Measurements from ENCODE around the gene MATR3.

Gene MATR3

GRCh38 chr5:139293507-139294373, at the start of gene MATR3:
Gene MATR3 (plus strand): TSS chr5:139293740. CDS start chr5:139307416, 13,676 bp downstream.
- Mint-ChIP-seq H3K4me3 (peak within 1 kb of the TSS; percentile 94), H3K9me3 (no peaks in the 10 kb centered on the region), H3K27ac (peak within 1 kb of the TSS; percentile 99), H3K36me3 (peaks cover 54% of the 10 kb centered on the region), H3K4me1 (peaks cover 38% of the 10 kb centered on the region)
- DNase-seq (ENCODE audit: low spot score in 2 of 2) (peak; percentile 85 to 94), ATAC-seq (peak; percentile 90)

GRCh38 chr5:139245637-139246339, 47.8 kb upstream of the MATR3 start:
- Mint-ChIP-seq H3K9me3 (no peaks in the 10 kb centered on the region), H3K27ac (peak overlapping the region; percentile 90), H3K4me1 (peaks cover 15% of the 10 kb centered on the region), H3K36me3 (peaks cover 6% of the 10 kb centered on the region), H3K4me3 (peak overlapping the region; percentile 58)
- ATAC-seq (peak; percentile 11), DNase-seq (ENCODE audit: low spot score in 2 of 2) (no peak)

GRCh38 chr5:139246394-139246793, 47.1 kb upstream of the MATR3 start:
- peak; percentile 10 to 63 for DNase-seq (ENCODE audit: low spot score in 2 of 2)
- peak; percentile 98 for ATAC-seq
- peaks cover 6% of the 10 kb centered on the region for H3K36me3 Mint-ChIP-seq
- peaks cover 21% of the 10 kb centered on the region for H3K4me1 Mint-ChIP-seq
- H3K4me3 Mint-ChIP-seq = peak overlapping the region; percentile 58
- no peaks in the 10 kb centered on the region for H3K9me3 Mint-ChIP-seq
- H3K27ac Mint-ChIP-seq = peak overlapping the region; percentile 90

GRCh38 chr5:139248826-139249453, 44.6 kb upstream of the MATR3 start:
- Mint-ChIP-seq H3K4me1 (peaks cover 26% of the 10 kb centered on the region), H3K9me3 (no peaks in the 10 kb centered on the region), H3K27ac (peak overlapping the region; percentile 61), H3K36me3 (peaks cover 6% of the 10 kb centered on the region), H3K4me3 (no peak overlapping the region)
- ATAC-seq (no peak), DNase-seq (ENCODE audit: low spot score in 2 of 2) (no peak)

- Mint-ChIP-seq H3K4me1 (peaks cover 17% of the 10 kb centered on the region), H3K27ac (peak overlapping the region; percentile 61), H3K9me3 (no peaks in the 10 kb centered on the region), H3K4me3 (no peak overlapping the region), H3K36me3 (peaks cover 6% of the 10 kb centered on the region)
- peak in 1 of 2 donors; percentile 65 for DNase-seq (ENCODE audit: low spot score in 2 of 2)
- peak; percentile 29 for ATAC-seq
Measured at GRCh38 chr5:139251281-139251687, 42.3 kb upstream of the MATR3 start.

GRCh38 chr5:139251695-139252288, 41.7 kb upstream of the MATR3 start:
- ATAC-seq (no peak), DNase-seq (ENCODE audit: low spot score in 2 of 2) (no peak)
- Mint-ChIP-seq H3K4me1 (peaks cover 12% of the 10 kb centered on the region), H3K27ac (no peak overlapping the region), H3K4me3 (no peak overlapping the region), H3K36me3 (peaks cover 6% of the 10 kb centered on the region), H3K9me3 (no peaks in the 10 kb centered on the region)

- ATAC-seq (no peak), DNase-seq (ENCODE audit: low spot score in 2 of 2) (no peak)
- peaks cover 11% of the 10 kb centered on the region for H3K4me1 Mint-ChIP-seq
- H3K9me3 Mint-ChIP-seq = no peaks in the 10 kb centered on the region
- H3K27ac Mint-ChIP-seq = no peak overlapping the region
- H3K36me3 Mint-ChIP-seq = no peaks in the 10 kb centered on the region
- no peak overlapping the region for H3K4me3 Mint-ChIP-seq
Measured at GRCh38 chr5:139253115-139253514, 40.4 kb upstream of the MATR3 start.

GRCh38 chr5:139256820-139257219, 36.7 kb upstream of the MATR3 start:
- no peak overlapping the region for H3K4me3 Mint-ChIP-seq
- no peaks in the 10 kb centered on the region for H3K36me3 Mint-ChIP-seq
- DNase-seq (ENCODE audit: low spot score in 2 of 2) (no peak), ATAC-seq (no peak)
- H3K27ac Mint-ChIP-seq = no peak overlapping the region
- H3K9me3 Mint-ChIP-seq = no peaks in the 10 kb centered on the region
- peaks cover 6% of the 10 kb centered on the region for H3K4me1 Mint-ChIP-seq

- no peaks in the 10 kb centered on the region for H3K9me3 Mint-ChIP-seq
- DNase-seq (ENCODE audit: low spot score in 2 of 2) (no peak), ATAC-seq (no peak)
- H3K4me1 Mint-ChIP-seq = peaks cover 6% of the 10 kb centered on the region
- H3K27ac Mint-ChIP-seq = no peak overlapping the region
- no peak overlapping the region for H3K4me3 Mint-ChIP-seq
- no peaks in the 10 kb centered on the region for H3K36me3 Mint-ChIP-seq
Measured at GRCh38 chr5:139262059-139262741, 31.3 kb upstream of the MATR3 start.

- H3K9me3 Mint-ChIP-seq = no peaks in the 10 kb centered on the region
- H3K36me3 Mint-ChIP-seq = no peaks in the 10 kb centered on the region
- DNase-seq (ENCODE audit: low spot score in 2 of 2) (peak; percentile 32 to 71), ATAC-seq (peak; percentile 98)
- no peak overlapping the region for H3K4me3 Mint-ChIP-seq
- no peak overlapping the region for H3K27ac Mint-ChIP-seq
- peaks cover 7% of the 10 kb centered on the region for H3K4me1 Mint-ChIP-seq
Measured at GRCh38 chr5:139262742-139263445, 30.6 kb upstream of the MATR3 start.

- no peaks in the 10 kb centered on the region for H3K36me3 Mint-ChIP-seq
- H3K4me1 Mint-ChIP-seq = peaks cover 13% of the 10 kb centered on the region
- H3K4me3 Mint-ChIP-seq = no peak overlapping the region
- no peaks in the 10 kb centered on the region for H3K9me3 Mint-ChIP-seq
- DNase-seq (ENCODE audit: low spot score in 2 of 2) (no peak), ATAC-seq (no peak)
- no peak overlapping the region for H3K27ac Mint-ChIP-seq
Measured at GRCh38 chr5:139263536-139263935, 30.0 kb upstream of the MATR3 start.

GRCh38 chr5:139263946-139264345, 29.6 kb upstream of the MATR3 start:
- H3K27ac Mint-ChIP-seq = no peak overlapping the region

GRCh38 chr5:139265001-139265400, 28.5 kb upstream of the MATR3 start:
- H3K27ac Mint-ChIP-seq = no peak overlapping the region
- no peaks in the 10 kb centered on the region for H3K36me3 Mint-ChIP-seq
- DNase-seq (ENCODE audit: low spot score in 2 of 2) (no peak), ATAC-seq (no peak)
- H3K9me3 Mint-ChIP-seq = no peaks in the 10 kb centered on the region
- no peak overlapping the region for H3K4me3 Mint-ChIP-seq
- peaks cover 15% of the 10 kb centered on the region for H3K4me1 Mint-ChIP-seq

More at GRCh38 chr5:139263946-139264345, 29.6 kb upstream of the MATR3 start:
- no peak overlapping the region for H3K4me3 Mint-ChIP-seq
- H3K4me1 Mint-ChIP-seq = peaks cover 15% of the 10 kb centered on the region
- DNase-seq (ENCODE audit: low spot score in 2 of 2) (no peak), ATAC-seq (no peak)
- no peaks in the 10 kb centered on the region for H3K9me3 Mint-ChIP-seq
- H3K36me3 Mint-ChIP-seq = no peaks in the 10 kb centered on the region

GRCh38 chr5:139266236-139266635, 27.3 kb upstream of the MATR3 start:
- peaks cover 15% of the 10 kb centered on the region for H3K4me1 Mint-ChIP-seq
- ATAC-seq = no peak
- no peak for DNase-seq (ENCODE audit: low spot score in 2 of 2)
- H3K27ac Mint-ChIP-seq = no peak overlapping the region
- H3K4me3 Mint-ChIP-seq = no peak overlapping the region
- H3K36me3 Mint-ChIP-seq = no peaks in the 10 kb centered on the region
- no peaks in the 10 kb centered on the region for H3K9me3 Mint-ChIP-seq
